Neural cell (in vitro differentiated cells): ENCODE results near the gene CRYBA4. TPM values are rescaled to one million over a fixed set of nuclear protein-coding genes. Genes with fewer than 3 reads are reported as not detected.

Experiments
- H2AFZ ChIP-seq: fragments of 200-600, 300-800 bp; sonication (generic), shearing (Covaris generic); 2 replicates; pipeline ENCODE4 v1.6.0; 2014; ENCODE audit warnings: low read depth, mild to moderate bottlenecking, antibody characterized with exemption, low read length, moderate library complexity
- H3F3A ChIP-seq: fragments of 200-600 bp; shearing (Covaris generic); 2 replicates; pipeline ENCODE4 v1.6.1; 2016; ENCODE audit warnings: mild to moderate bottlenecking, moderate library complexity, mixed read lengths, antibody characterized with exemption, low read length; ENCODE audit not compliant: insufficient read depth, poor library complexity, severe bottlenecking
- H3K27ac ChIP-seq: fragments of 200-600, 300-800 bp; sonication (generic), shearing (Covaris generic); 2 replicates; pipeline ENCODE4 v1.5.1; 2014; ENCODE audit warnings: mild to moderate bottlenecking, low read length, moderate library complexity
- H3K27me3 ChIP-seq: fragments of 300-800, 200-600 bp; sonication (generic), shearing (Covaris generic); 2 replicates; pipeline ENCODE4 v1.6.0; 2014; ENCODE audit warnings: mild to moderate bottlenecking, low read depth, low read length, moderate library complexity; ENCODE audit not compliant: insufficient read depth
- H3K36me3 ChIP-seq: fragments of 300-800, 200-600 bp; sonication (generic), shearing (Covaris generic); 2 replicates; pipeline ENCODE4 v1.5.1; 2014; ENCODE audit warnings: mild to moderate bottlenecking, antibody characterized with exemption, low read length, moderate library complexity; ENCODE audit not compliant: insufficient read depth
- H3K4me2 ChIP-seq: fragments of 300-800, 200-600 bp; sonication (generic), shearing (Covaris generic); 2 replicates; pipeline ENCODE4 v1.6.0; 2014; ENCODE audit warnings: mild to moderate bottlenecking, low read length
- H3K4me3 ChIP-seq: fragments of 300-800, 200-600 bp; sonication (generic), shearing (Covaris generic); 2 replicates; pipeline ENCODE4 v1.5.1; 2014; ENCODE audit warnings: mild to moderate bottlenecking, low read length, moderate library complexity
- H3K79me2 ChIP-seq: fragments of 200-600 bp; shearing (Covaris generic); replicated peaks from 2 replicates; pipeline ENCODE4 v1.6.0; 2014; ENCODE audit warnings: mild to moderate bottlenecking, low read length, moderate library complexity; ENCODE audit not compliant: insufficient read depth
- H3K9ac ChIP-seq: fragments of 300-800, 200-600 bp; sonication (generic), shearing (Covaris generic); 2 replicates; pipeline ENCODE4 v1.6.1; 2016; ENCODE audit warnings: mild to moderate bottlenecking, low read length, mixed read lengths
- H3K9me2 ChIP-seq: fragments of 200-600 bp; shearing (Covaris generic); 2 replicates; pipeline ENCODE4 v1.6.1; 2016; ENCODE audit warnings: mild to moderate bottlenecking, low read length, mixed read lengths; ENCODE audit not compliant: insufficient read depth
- H3K9me3 ChIP-seq: fragments of 200-600, 300-800 bp; sonication (generic), shearing (Covaris generic); 2 replicates; pipeline ENCODE4 v1.6.1; 2016; ENCODE audit warnings: mild to moderate bottlenecking, mixed run types, low read length, moderate library complexity, mixed read lengths
- H4K20me1 ChIP-seq: fragments of 200-600 bp; shearing (Covaris generic); 2 replicates; pipeline ENCODE4 v1.6.1; 2016; ENCODE audit warnings: mild to moderate bottlenecking, mixed run types; ENCODE audit not compliant: insufficient read depth
- CTCF ChIP-seq: fragments of 450-650 bp; IDR thresholded peaks from 2 replicates; pipeline ENCODE4 v1.5.1; 2014; ENCODE audit warnings: antibody characterized with exemption, mild to moderate bottlenecking, moderate library complexity; ENCODE audit not compliant: poor library complexity, severe bottlenecking
- EP300 ChIP-seq: fragments of 450-650 bp; conservative IDR thresholded peaks from 2 replicates; pipeline ENCODE4 v1.6.1; 2014; ENCODE audit warnings: antibody characterized with exemption, mild to moderate bottlenecking, moderate library complexity; ENCODE audit not compliant: poor library complexity, severe bottlenecking
- EZH2 ChIP-seq: fragments of 200-600, 300-800 bp; shearing (Covaris generic), sonication (generic); IDR thresholded peaks from 2 replicates; pipeline ENCODE4 v1.6.1; 2014; ENCODE audit warnings: antibody characterized with exemption, low read length, borderline replicate concordance, mild to moderate bottlenecking; ENCODE audit not compliant: insufficient read depth, poor library complexity, severe bottlenecking
- MXI1 ChIP-seq: fragments of 450-650 bp; conservative IDR thresholded peaks from 2 replicates; pipeline ENCODE4 v1.6.1; 2014; ENCODE audit warnings: antibody characterized with exemption, mild to moderate bottlenecking; ENCODE audit not compliant: poor library complexity, severe bottlenecking
- POLR2AphosphoS5 ChIP-seq: IDR thresholded peaks from 2 replicates; pipeline ENCODE4 v1.6.1; 2012
- RAD21 ChIP-seq: fragments of 450-650 bp; conservative IDR thresholded peaks from 2 replicates; pipeline ENCODE4 v1.6.1; 2014; ENCODE audit warnings: antibody characterized with exemption, mild to moderate bottlenecking, moderate library complexity
- REST ChIP-seq: IDR thresholded peaks from 2 replicates; pipeline ENCODE4 v1.6.1; 2012; ENCODE audit warnings: borderline replicate concordance
- SMC3 ChIP-seq: fragments of 450-650 bp; conservative IDR thresholded peaks from 2 replicates; pipeline ENCODE4 v1.6.1; 2014; ENCODE audit warnings: antibody characterized with exemption, mild to moderate bottlenecking, moderate library complexity; ENCODE audit not compliant: poor library complexity
- TAF1 ChIP-seq: IDR thresholded peaks from 2 replicates; pipeline ENCODE4 v1.6.1; 2012; ENCODE audit warnings: low read depth
- polyA plus RNA-seq: library from polyadenylated mRNA; depleted of rRNA; stranded (reverse); fragments of >200 nt; gene quantifications from 2 replicates; pipeline ENCODE4 v1.2.3, GENCODE V29; 2014

Gene CRYBA4
- polyA plus RNA-seq, 1 donor from 2014 or later, result not detected

- Histone ChIP-seq H3K27me3 (no peaks in the 10 kb centered on the region), H2AFZ (peak overlapping the region; percentile 19), H3F3A (peaks cover 4% of the 10 kb centered on the region), H3K9ac (peak overlapping the region; percentile 100), H3K9me3 (no peaks in the 10 kb centered on the region), H3K4me3 (peak overlapping the region; percentile 98), H3K4me2 (peak overlapping the region; percentile 87), H4K20me1 (peaks cover 26% of the 10 kb centered on the region), H3K79me2 (peaks cover 64% of the 10 kb centered on the region), H3K27ac (peak overlapping the region; percentile 94), H3K9me2 (no peaks in the 10 kb centered on the region), H3K36me3 (no peaks in the 10 kb centered on the region)
- no peak for TF ChIP-seq TAF1
- TF ChIP-seq SMC3, result no peak
- no peak for TF ChIP-seq POLR2AphosphoS5
- no peak for TF ChIP-seq CTCF
- TF ChIP-seq MXI1, result no peak
- no peak for TF ChIP-seq RAD21
- TF ChIP-seq EZH2, result no peak
- no peak for TF ChIP-seq EP300
- no peak for TF ChIP-seq REST
Measured at GRCh38 chr22:26658161-26658560, 36.4 kb downstream of the CRYBA4 start.

GRCh38 chr22:26658671-26659478 lies 37.1 kb downstream of the CRYBA4 start:
- Histone ChIP-seq H3K27ac (peak overlapping the region; percentile 94), H3K79me2 (peaks cover 69% of the 10 kb centered on the region)

More at GRCh38 chr22:26658671-26659478, 37.1 kb downstream of the CRYBA4 start:
- Histone ChIP-seq H3K9ac (peak overlapping the region; percentile 100), H3K9me2 (no peaks in the 10 kb centered on the region), H3K36me3 (no peaks in the 10 kb centered on the region), H3K4me3 (peak overlapping the region; percentile 98), H3F3A (peaks cover 4% of the 10 kb centered on the region), H3K9me3 (no peaks in the 10 kb centered on the region), H3K4me2 (peak overlapping the region; percentile 87), H4K20me1 (peaks cover 26% of the 10 kb centered on the region), H3K27me3 (no peaks in the 10 kb centered on the region), H2AFZ (peak overlapping the region; percentile 19)
- TF ChIP-seq RAD21, result no peak
- TF ChIP-seq SMC3, result peak; percentile 27
- TF ChIP-seq REST, result peak; percentile 45
- peak; percentile 56 for TF ChIP-seq POLR2AphosphoS5
- no peak for TF ChIP-seq TAF1
- peak; percentile 90 for TF ChIP-seq MXI1
